Measurements from ENCODE around the gene MAS1.

DNA sequence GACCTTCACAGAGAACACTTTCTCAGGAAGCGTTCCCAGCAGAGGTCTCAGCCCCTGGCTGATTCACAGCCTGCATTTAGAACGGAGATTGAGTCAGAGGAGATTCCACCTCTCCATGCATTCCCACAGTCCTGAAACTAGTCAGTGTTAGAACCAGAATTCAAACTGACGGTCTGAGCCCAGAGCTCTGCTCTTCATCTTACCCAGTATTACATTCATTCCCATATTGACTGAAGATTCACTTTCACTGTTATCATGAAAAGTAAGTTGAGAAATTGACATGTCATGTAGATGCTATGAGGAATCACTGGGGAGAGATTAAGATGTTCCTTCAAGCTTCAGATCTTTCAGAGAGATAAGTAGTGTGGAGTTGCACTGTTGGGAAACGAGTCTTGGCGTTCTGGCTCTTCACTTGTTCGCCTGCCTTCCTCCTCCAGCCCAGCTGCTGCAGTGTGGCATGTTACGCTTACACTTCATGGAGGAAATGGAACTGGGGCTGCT lies 28.3 kb downstream of the MAS1 start:
- TF ChIP-seq, protein P1, sequence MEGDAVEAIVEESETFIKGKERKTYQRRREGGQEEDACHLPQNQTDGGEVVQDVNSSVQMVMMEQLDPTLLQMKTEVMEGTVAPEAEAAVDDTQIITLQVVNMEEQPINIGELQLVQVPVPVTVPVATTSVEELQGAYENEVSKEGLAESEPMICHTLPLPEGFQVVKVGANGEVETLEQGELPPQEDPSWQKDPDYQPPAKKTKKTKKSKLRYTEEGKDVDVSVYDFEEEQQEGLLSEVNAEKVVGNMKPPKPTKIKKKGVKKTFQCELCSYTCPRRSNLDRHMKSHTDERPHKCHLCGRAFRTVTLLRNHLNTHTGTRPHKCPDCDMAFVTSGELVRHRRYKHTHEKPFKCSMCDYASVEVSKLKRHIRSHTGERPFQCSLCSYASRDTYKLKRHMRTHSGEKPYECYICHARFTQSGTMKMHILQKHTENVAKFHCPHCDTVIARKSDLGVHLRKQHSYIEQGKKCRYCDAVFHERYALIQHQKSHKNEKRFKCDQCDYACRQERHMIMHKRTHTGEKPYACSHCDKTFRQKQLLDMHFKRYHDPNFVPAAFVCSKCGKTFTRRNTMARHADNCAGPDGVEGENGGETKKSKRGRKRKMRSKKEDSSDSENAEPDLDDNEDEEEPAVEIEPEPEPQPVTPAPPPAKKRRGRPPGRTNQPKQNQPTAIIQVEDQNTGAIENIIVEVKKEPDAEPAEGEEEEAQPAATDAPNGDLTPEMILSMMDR (conservative IDR thresholded peaks at IDR 0.05): no peak
- TF ChIP-seq ZFX (IDR thresholded peaks at IDR 0.05): no peak
